Naive B cell (primary cell): ENCODE data around the gene YWHAE. TPM values are rescaled to one million over a fixed set of nuclear protein-coding genes. Genes with fewer than 3 reads are reported as not detected.
"Not testable (repeated sequence)": the region's sequence is repeated elsewhere in the genome, so short reads cannot be mapped to it uniquely, and the experiment has no call there.

Experiments
- ATAC-seq, 2 donors: fragments of 150-1000 bp; cut with Tn5 transposase; 2 replicates each; pipeline ENCODE4 v1.10.0; 2021; ENCODE audit warnings: low read depth in 2 of 2, mild to moderate bottlenecking in 2 of 2, moderate library complexity in 2 of 2
- DNase-seq: peaks from one replicate; pipeline ENCODE4 v3.0.0; 2022
- H3K27ac Mint-ChIP-seq, 6 donors: one replicate each; pipeline ENCODE4 v1.8.0; 2020 to 2022; ENCODE audit warnings: mild to moderate bottlenecking in 6 of 6, mixed read lengths in 6 of 6, moderate library complexity in 5 of 6, inconsistent platforms in 2 of 6
- H3K27me3 Mint-ChIP-seq, 3 donors: one replicate each; pipeline ENCODE4 v1.8.0; 2021 to 2022; ENCODE audit warnings: mixed read lengths in 3 of 3, mild to moderate bottlenecking in 1 of 3
- H3K36me3 Mint-ChIP-seq, 2 donors: one replicate each; pipeline ENCODE4 v1.8.0; 2020 to 2022; ENCODE audit warnings: mixed read lengths in 2 of 2, inconsistent platforms in 1 of 2, mild to moderate bottlenecking in 1 of 2
- H3K4me1 Mint-ChIP-seq, 3 donors: one replicate each; pipeline ENCODE4 v1.8.0; 2020 to 2022; ENCODE audit warnings: mixed read lengths in 3 of 3, inconsistent platforms in 1 of 3, mild to moderate bottlenecking in 1 of 3, moderate library complexity in 1 of 3
- H3K4me3 Mint-ChIP-seq, 8 donors: one replicate each; pipeline ENCODE4 v1.8.0; 2020 to 2022; ENCODE audit warnings: mild to moderate bottlenecking in 8 of 8, mixed read lengths in 8 of 8, moderate library complexity in 8 of 8, inconsistent platforms in 2 of 8
- H3K9me3 Mint-ChIP-seq, 7 donors: one replicate each; pipeline ENCODE4 v1.8.0; 2020 to 2022; ENCODE audit warnings: mixed read lengths in 7 of 7, mild to moderate bottlenecking in 5 of 7, inconsistent platforms in 2 of 7, moderate library complexity in 1 of 7
- polyA plus RNA-seq, 6 donors: library from polyadenylated mRNA; unstranded; fragments of 300-500 nt; fragmentation: Illumina TruSeq; gene quantifications; one replicate each; pipeline ENCODE4 v1.2.3, GENCODE V29; 2021; ENCODE audit warnings: low read depth in 6 of 6

The YWHAE gene
- polyA plus RNA-seq, 6 donors from 2014 or later, result 41.6 to 51.5 (median 44.8) TPM

DNA sequence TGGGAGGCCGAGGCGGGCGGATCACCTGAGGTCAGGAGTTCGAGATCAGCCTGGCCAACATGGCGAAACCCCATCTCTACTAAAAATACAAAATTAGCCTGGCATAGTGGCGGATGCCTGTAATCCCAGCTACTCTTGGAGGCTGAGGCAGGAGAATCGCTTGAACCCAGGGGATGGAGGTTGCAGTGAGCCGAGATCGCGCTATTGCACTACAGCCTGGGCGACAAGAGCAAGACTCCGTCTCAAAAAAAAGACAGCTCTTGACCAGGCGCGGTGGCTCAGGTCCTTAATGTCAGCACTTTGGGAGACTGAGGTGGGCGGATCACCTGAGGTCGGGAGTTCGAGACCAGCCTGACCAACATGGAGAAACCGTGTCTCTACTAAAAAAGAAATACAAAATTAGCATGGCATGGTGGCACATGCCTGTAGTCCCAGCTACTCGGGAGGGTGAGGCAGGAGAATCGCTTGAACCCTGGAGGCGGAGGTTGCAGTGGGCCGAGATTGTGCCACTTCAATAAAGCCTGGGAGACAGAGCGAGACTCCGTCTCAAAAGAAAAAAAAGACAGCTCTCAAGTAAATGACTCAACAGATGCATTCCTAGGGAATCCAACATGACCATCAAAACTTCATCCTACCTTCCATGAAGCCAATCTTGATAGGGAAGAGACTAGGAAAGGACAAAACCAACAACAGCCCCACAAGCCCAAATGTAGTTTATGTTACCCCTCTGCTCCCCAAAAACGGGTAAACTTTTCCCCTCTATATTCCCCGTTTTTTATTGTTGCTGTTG is 4.0 kb downstream of the YWHAE start:
- not testable (repeated sequence) for H3K36me3 Mint-ChIP-seq, H3K27me3 Mint-ChIP-seq, DNase-seq, H3K9me3 Mint-ChIP-seq, ATAC-seq
- H3K4me3 Mint-ChIP-seq, result peak overlapping the region in 2 of 8 donors; percentile 52 to 59
- H3K4me1 Mint-ChIP-seq, result peaks cover 37 to 75% (median 54%) of the 10 kb centered on the region in 3 donors
- H3K27ac Mint-ChIP-seq, result peak overlapping the region in 4 of 6 donors; percentile 34 to 85 (median 53)

DNA sequence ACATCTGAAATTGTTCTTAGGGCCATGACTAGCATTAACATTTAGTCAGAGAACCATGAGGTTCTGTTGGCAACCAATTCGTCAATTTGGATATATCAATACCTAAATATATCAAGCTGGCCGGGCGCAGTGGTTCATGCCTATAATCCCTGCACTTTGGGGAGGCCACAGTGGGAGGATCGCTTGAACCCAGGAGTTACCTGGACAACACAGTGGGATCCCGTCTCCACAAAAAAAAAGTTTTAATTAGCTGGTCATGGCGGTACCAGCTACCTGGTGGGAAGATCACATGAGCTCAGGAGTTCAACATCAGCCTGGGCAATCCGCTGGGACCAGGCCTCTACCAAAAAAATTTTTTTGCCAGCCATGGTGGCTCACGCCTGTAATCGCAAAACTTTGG is 8.4 kb downstream of the YWHAE start:
- Mint-ChIP-seq H3K4me3 (peak overlapping the region in 1 of 8 donors; percentile 21), H3K27ac (peak overlapping the region in 3 of 6 donors; percentile 36 to 58 (median 51)), H3K4me1 (peaks cover 30 to 87% (median 49%) of the 10 kb centered on the region in 3 donors)

DNA sequence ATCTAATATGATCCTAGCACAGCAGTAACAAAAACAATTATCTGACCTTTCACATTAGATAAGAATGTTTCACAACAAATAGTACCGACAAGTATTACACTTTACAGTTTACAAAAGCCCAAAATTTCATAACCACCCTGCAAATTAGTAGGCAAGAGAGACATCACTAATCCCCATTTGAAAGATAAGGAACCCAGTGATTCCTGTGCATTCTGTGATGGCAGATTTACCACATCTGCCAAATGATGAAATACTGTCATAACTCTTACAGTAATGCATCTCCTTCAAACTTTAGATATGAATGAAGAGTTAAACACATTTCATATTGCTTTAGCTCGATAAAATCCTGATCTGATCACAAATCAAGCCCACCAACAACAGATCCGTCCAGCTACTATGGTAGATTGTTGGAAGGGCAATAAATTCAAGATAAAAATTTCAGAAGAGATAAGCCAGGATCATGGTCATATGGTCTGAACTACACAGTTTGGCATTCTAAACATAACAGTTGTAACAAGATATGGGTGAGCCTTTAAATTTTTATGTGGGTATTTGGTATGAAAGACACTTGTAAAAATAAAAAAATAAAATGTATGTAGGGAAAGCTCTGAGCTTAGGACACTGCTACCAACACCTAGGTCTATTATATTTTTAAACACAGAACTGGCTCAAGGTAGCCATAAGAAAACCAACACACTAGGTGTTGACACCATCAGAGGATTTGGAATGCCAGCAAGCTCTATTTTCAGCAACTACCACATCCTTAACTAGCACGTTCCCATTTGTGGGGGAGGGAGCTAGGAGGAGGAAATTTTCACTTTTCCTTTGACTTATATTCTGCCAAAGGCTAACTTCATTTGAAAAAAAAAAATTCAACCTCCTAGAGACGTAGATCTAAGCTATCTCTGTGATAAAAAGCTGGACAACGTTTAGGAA is 9.3 kb downstream of the YWHAE start:
- no peaks in the 10 kb centered on the region for H3K27me3 Mint-ChIP-seq
- peak overlapping the region in 2 of 8 donors; percentile 8 to 15 for H3K4me3 Mint-ChIP-seq
- H3K36me3 Mint-ChIP-seq, result no peaks in the 10 kb centered on the region
- ATAC-seq (no peak), DNase-seq (no peak)
- H3K9me3 Mint-ChIP-seq, result no peaks in the 10 kb centered on the region
- peaks cover 29 to 85% (median 49%) of the 10 kb centered on the region in 3 donors for H3K4me1 Mint-ChIP-seq
- peak overlapping the region; percentile 16 to 85 (median 48) for H3K27ac Mint-ChIP-seq

More for the DNA sequence above, 8.4 kb downstream of the YWHAE start:
- no peak for ATAC-seq
- H3K9me3 Mint-ChIP-seq, result no peaks in the 10 kb centered on the region
- H3K36me3 Mint-ChIP-seq, result no peaks in the 10 kb centered on the region
- no peaks in the 10 kb centered on the region for H3K27me3 Mint-ChIP-seq
- no peak for DNase-seq

DNA sequence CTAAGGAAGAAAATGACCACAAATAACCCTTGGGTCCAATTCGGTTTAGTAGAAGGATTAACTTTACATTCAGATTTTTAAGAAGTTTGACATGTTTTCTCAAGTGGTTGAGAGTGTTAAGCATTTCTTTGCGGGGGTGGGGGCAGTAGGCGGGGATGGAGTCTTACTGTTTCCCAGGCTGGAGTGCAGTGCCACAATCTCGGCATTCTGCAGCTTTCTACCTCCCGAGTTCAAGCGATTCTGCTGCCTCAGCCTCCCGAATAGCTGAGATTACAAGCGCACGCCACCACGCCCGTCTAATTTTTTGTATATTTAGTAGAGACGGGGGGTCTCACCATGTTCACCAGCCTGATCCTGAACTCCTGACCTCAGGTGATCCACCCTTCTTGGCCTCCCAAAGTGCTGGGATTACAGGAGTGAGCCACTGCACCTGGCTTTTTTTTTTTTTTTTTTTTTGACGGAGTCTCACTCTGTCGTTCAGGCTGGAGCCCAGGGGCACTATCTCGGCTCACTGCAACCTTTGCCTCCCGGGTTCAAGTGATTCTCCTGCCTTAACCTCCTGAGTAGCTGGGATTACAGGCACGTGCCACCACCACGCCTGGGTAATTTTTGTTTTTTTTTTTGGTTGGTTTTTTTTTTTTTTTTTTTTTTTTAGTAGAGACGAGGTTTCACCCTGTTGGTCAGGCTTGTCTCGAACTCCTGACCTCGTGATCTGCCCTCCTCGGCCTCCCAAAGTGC is 12.4 kb downstream of the YWHAE start:
- not testable (repeated sequence) for H3K27me3 Mint-ChIP-seq, H3K9me3 Mint-ChIP-seq, H3K36me3 Mint-ChIP-seq, DNase-seq, H3K4me3 Mint-ChIP-seq, ATAC-seq
- peak overlapping the region in 2 of 6 donors; percentile 19 to 43 for H3K27ac Mint-ChIP-seq
- peaks cover 30 to 78% (median 53%) of the 10 kb centered on the region in 3 donors for H3K4me1 Mint-ChIP-seq

DNA sequence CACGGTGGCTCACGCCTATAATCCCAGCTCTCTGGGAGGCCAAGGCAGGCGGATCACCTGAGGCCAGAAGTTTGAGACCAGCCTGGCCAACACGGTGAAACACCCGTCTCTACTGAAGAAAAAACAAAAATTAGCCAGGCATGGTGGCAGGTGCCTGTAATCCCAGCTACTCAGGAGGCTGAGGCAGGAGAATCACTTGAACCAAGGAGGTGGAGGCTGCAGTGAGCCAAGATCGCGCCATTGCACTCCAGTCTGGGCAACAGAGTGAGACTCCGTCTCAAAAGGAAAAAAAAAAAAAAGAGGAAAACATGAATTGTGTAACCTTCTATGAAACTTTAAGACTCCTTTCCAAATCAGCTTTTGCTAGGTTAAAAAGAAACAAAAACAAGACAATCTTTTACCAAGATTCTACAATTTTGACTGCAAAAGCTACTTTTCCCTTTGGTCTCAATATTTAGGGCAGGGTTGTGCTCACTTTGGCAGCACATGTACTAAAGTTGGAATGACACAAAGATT is 13.3 kb downstream of the YWHAE start:
- peak overlapping the region in 2 of 8 donors; percentile 34 to 42 for H3K4me3 Mint-ChIP-seq
- DNase-seq, ATAC-seq, H3K36me3 Mint-ChIP-seq, H3K27me3 Mint-ChIP-seq, H3K9me3 Mint-ChIP-seq: not testable (repeated sequence)
- peaks cover 26 to 74% (median 48%) of the 10 kb centered on the region in 3 donors for H3K4me1 Mint-ChIP-seq
- peak overlapping the region in 5 of 6 donors; percentile 30 to 90 (median 69) for H3K27ac Mint-ChIP-seq

DNA sequence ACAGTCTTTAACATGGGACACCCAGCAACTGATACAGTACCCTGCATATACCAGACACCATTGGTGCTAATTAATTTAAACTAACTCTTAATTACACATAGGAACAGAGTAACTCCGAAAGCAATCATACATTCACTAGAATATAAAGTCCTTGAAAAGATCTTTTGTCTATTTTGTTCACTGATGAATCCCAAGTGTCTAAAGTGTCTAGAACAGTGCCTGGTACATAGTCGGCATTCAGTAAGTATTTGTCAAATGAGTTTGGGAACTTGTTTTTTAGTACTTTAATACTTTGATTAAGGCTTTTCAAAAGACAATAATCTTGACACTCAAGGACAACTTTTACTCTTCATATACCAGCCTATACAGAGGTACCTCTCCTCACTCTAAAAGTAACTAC is 13.8 kb downstream of the YWHAE start:
- peak overlapping the region in 5 of 6 donors; percentile 28 to 90 (median 69) for H3K27ac Mint-ChIP-seq
- no peaks in the 10 kb centered on the region for H3K9me3 Mint-ChIP-seq
- H3K4me3 Mint-ChIP-seq, result peak overlapping the region in 2 of 8 donors; percentile 34 to 42
- peak in 1 of 2 donors; percentile 35 for ATAC-seq
- peaks cover 30 to 74% (median 48%) of the 10 kb centered on the region in 3 donors for H3K4me1 Mint-ChIP-seq
- no peak for DNase-seq
- no peaks in the 10 kb centered on the region for H3K27me3 Mint-ChIP-seq
- no peaks in the 10 kb centered on the region for H3K36me3 Mint-ChIP-seq

DNA sequence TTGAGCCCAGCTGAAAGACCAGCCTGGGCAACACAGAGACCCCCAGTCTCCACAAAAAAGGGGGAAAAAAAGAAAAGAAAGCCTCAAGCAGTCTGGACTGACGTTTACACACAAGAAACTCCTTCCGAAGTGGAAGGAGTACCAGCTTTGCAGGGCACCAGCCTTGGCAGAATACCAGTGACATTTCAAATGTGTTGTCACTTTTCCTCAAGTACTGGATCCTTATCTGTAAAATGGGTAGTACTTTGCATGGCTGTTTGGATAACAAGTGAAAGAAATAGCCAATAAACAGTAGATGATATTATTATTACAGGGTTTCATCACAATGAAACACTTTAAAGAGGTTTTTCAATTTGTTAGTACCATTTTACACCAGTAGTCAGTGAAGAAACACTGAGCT is 14.2 kb downstream of the YWHAE start:
- Mint-ChIP-seq H3K27me3 (no peaks in the 10 kb centered on the region), H3K27ac (peak overlapping the region in 5 of 6 donors; percentile 17 to 79 (median 51)), H3K9me3 (no peaks in the 10 kb centered on the region), H3K4me3 (peak overlapping the region in 1 of 8 donors; percentile 9), H3K4me1 (peaks cover 31 to 74% (median 51%) of the 10 kb centered on the region in 3 donors), H3K36me3 (no peaks in the 10 kb centered on the region)
- ATAC-seq (no peak), DNase-seq (no peak)

DNA sequence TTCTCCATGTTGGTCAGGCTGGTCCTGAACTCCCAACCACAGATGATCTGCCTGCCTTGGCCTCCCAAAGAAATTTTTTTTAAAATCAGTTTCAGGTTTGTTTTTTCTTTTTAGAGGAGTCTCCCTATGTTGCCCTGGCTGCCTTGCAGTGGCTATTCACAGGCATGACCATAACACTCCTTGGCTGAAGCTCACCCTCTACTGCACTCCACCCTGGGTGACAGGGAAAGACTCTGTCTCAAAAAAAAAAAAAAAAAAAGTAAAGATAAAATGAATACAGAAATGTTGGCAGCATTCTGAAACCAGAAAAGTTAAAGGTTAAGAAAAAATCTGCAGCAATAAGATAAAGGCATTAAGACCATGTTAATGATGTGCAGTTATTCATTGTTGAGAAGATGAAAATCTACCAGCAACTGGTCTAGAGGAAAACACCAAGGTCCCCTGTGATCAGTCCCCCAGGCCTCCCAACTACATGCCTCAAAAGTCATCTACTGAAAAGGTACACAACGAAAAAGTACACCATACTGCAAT is 15.1 kb downstream of the YWHAE start:
- no peak for DNase-seq
- Mint-ChIP-seq H3K27ac (peak overlapping the region in 4 of 6 donors; percentile 26 to 79 (median 54)), H3K4me1 (peaks cover 33 to 74% (median 52%) of the 10 kb centered on the region in 3 donors), H3K4me3 (peak overlapping the region in 2 of 8 donors; percentile 9 to 64), H3K9me3 (no peaks in the 10 kb centered on the region), H3K27me3 (no peaks in the 10 kb centered on the region), H3K36me3 (no peaks in the 10 kb centered on the region)
- ATAC-seq, result no peak

DNA sequence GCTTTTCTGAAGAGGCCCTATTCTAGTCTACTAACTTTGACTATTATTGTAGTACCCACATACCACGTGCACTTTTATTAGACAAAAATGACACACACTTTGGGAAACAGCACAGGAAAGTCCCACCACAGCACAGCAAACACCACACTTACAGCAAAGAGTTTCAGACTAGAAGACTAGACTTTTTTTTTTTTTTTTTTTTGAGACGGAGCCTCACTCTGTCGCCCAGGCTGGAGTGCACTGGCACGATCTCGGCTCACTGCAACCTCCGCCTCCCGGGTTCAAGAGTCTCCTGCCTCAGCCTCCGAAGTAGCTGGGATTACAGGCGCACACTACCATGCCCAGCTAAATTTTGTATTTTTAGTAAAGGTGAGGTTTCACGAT is 20.1 kb downstream of the YWHAE start:
- peak; percentile 68 to 74 for ATAC-seq
- peak overlapping the region in 4 of 6 donors; percentile 8 to 87 (median 77) for H3K27ac Mint-ChIP-seq
- H3K36me3 Mint-ChIP-seq, result peaks cover 0 to 5% of the 10 kb centered on the region in 2 donors
- no peak for DNase-seq
- no peaks in the 10 kb centered on the region for H3K9me3 Mint-ChIP-seq
- H3K27me3 Mint-ChIP-seq, result no peaks in the 10 kb centered on the region
- H3K4me3 Mint-ChIP-seq, result peak overlapping the region in 4 of 8 donors; percentile 22 to 73 (median 56)
- peaks cover 50 to 85% (median 65%) of the 10 kb centered on the region in 3 donors for H3K4me1 Mint-ChIP-seq

DNA sequence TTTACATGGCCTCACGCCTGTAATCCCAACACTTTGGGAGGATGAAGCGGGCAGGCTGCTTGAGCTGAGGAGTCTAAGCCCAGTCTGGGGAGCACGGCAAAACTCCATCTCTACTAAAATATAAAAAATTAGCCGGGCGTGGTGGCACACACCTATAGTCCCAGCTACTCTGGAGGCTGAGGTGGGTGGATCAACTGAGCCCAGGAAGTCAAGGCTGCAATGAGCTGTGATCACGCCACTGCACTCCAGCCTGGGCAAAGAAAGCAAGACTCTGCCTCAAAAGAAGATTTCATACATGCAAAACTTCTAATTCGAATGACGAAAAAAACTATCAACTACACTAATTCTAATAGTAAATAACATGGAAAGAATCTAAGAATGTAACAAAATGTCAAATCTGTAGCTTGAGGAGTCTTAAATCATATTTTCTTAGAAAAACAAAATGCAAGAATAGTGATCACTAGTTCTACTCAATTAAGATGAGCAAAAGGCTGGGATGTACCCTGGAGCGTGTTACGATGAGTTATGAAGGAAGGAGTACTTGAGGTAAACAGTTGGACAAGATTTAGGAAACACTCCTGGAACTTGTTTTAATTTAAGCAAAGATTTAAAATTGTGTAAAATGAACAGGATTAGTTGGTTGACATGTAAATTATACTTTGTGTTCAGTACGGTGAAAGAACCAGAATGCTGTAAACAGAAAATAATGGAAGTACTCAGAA is 20.7 kb downstream of the YWHAE start:
- Mint-ChIP-seq H3K27ac (peak overlapping the region; percentile 8 to 92 (median 77)), H3K4me1 (peaks cover 55 to 87% (median 68%) of the 10 kb centered on the region in 3 donors), H3K4me3 (peak overlapping the region in 4 of 8 donors; percentile 2 to 50 (median 21)), H3K9me3 (no peaks in the 10 kb centered on the region), H3K36me3 (peaks cover 0 to 5% of the 10 kb centered on the region in 2 donors), H3K27me3 (no peaks in the 10 kb centered on the region)
- ATAC-seq, result no peak
- no peak for DNase-seq

DNA sequence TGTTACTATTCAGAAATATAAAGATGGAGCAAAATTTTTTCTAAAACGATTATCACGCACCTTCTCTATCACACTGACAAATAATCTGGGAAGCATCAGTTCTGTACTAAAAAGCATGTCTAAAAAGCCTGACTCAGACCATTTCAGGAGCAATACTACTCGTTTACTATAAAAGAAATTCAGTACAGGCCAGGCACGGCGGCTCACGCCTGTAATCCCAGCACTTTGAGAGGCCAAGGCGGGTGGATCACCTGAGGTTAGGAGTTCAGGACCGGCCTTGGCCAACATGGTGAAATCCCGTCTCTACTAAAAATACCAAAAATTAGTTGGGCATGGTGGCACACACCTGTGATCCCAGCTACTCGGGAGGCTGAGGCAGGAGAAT is 21.6 kb downstream of the YWHAE start:
- Mint-ChIP-seq H3K27ac (peak overlapping the region in 4 of 6 donors; percentile 8 to 81 (median 31)), H3K4me1 (peaks cover 57 to 91% (median 75%) of the 10 kb centered on the region in 3 donors), H3K4me3 (peak overlapping the region in 3 of 8 donors; percentile 20 to 25 (median 23))
- H3K27me3 Mint-ChIP-seq, H3K9me3 Mint-ChIP-seq, ATAC-seq, DNase-seq, H3K36me3 Mint-ChIP-seq: not testable (repeated sequence)

DNA sequence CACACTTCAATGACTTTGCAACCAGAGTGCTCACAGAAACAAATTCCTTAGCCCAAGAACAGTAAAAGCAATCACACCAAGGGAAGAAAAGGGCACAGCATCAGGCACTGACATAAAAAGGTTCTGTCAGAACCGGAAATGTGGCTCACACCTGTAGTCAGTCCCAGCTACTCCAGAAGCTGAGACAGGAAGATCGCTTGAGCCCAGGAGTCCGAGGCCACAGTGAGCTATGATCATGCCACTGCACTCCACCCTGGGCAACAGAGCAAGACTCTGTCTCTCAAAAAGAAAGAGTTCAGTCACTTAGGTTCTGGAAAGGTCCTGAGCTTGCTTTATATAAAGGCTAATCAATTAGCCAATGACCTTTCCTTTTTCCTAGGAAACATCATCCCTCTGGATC is 22.7 kb downstream of the YWHAE start:
- H3K27ac Mint-ChIP-seq, result peak overlapping the region in 5 of 6 donors; percentile 39 to 76 (median 70)
- H3K4me3 Mint-ChIP-seq, result peak overlapping the region in 3 of 8 donors; percentile 30 to 58 (median 32)
- H3K9me3 Mint-ChIP-seq, result no peaks in the 10 kb centered on the region
- DNase-seq (no peak), ATAC-seq (no peak)
- peaks cover 0 to 5% of the 10 kb centered on the region in 2 donors for H3K36me3 Mint-ChIP-seq
- H3K27me3 Mint-ChIP-seq, result no peaks in the 10 kb centered on the region
- peaks cover 59 to 97% (median 85%) of the 10 kb centered on the region in 3 donors for H3K4me1 Mint-ChIP-seq
